Measurements from ENCODE around the gene LRRC56. TPM values are rescaled to one million over a fixed set of nuclear protein-coding genes. Genes with fewer than 3 reads are reported as not detected.

Gene LRRC56
- total RNA-seq, 2 experiments from 2014 or later: 2.4 TPM

DNA sequence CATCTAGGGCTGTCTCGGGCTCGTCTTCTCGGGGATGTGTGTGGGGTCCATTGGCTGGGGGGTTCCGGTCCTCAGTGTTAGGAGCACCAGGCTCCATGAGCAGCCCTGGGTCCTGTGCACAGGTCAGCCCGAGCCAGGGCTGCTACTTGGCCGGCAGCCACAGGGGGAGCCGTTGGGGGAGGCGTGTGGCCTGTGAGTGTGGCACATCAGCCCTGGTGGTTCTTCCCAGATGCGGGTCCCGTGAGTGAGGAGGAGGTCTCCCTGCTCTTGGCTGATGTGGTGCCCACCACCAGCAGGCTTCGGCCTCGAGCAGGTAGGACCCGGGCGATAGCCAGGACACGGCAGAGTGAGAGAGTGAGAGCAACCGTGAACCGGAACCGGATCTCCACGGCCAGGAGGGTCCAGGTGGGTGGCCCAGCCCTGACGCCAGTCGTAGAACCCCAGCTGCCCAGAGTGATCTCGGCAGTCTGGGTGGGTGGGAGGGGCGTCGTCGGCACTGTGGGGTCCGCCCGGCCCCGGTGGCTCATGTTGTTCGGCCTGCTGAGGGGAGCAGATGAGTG, 59.9 kb downstream of the LRRC56 start:
- Mint-ChIP-seq H3K27ac (peak overlapping the region; percentile 31), H3K4me3 (no peak overlapping the region), H3K9me3 (no peaks in the 10 kb centered on the region), H3K27me3 (no peaks in the 10 kb centered on the region), H3K36me3 (ENCODE audit: low read depth) (peaks cover 84% of the 10 kb centered on the region), H3K4me1 (ENCODE audit: low read depth) (no peaks in the 10 kb centered on the region)
- Histone ChIP-seq H3K4me3 (ENCODE audit: low read length) (no peak overlapping the region), H3K27ac (ENCODE audit: low read depth in 1 of 2, low read length in 2 of 2) (no peak overlapping the region), H3K9me3 (ENCODE audit: control insufficient read depth in 1 of 2, insufficient read depth in 1 of 2, low read length in 2 of 2) (no peaks in the 10 kb centered on the region), H3K4me1 (ENCODE audit: insufficient read depth, low read length) (peaks cover 7% of the 10 kb centered on the region), H3K27me3 (ENCODE audit: control insufficient read depth in 1 of 2, insufficient read depth in 2 of 2, low read length in 2 of 2) (no peaks in the 10 kb centered on the region), H3K36me3 (ENCODE audit: insufficient read depth, low read length) (peaks cover 87% of the 10 kb centered on the region)
- ChIA-PET POLR2A (no interaction called here), CTCF (no interaction called here)
- intact Hi-C loops (cut with DNase I, micrococcal nuclease): no loop called here
- TF ChIP-seq, protein P1, sequence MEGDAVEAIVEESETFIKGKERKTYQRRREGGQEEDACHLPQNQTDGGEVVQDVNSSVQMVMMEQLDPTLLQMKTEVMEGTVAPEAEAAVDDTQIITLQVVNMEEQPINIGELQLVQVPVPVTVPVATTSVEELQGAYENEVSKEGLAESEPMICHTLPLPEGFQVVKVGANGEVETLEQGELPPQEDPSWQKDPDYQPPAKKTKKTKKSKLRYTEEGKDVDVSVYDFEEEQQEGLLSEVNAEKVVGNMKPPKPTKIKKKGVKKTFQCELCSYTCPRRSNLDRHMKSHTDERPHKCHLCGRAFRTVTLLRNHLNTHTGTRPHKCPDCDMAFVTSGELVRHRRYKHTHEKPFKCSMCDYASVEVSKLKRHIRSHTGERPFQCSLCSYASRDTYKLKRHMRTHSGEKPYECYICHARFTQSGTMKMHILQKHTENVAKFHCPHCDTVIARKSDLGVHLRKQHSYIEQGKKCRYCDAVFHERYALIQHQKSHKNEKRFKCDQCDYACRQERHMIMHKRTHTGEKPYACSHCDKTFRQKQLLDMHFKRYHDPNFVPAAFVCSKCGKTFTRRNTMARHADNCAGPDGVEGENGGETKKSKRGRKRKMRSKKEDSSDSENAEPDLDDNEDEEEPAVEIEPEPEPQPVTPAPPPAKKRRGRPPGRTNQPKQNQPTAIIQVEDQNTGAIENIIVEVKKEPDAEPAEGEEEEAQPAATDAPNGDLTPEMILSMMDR (IDR thresholded peaks at IDR 0.05): no peak
- no peak for ATAC-seq (ENCODE audit: poor library complexity)
- DNase-seq: peak in 1 of 14 experiments; percentile 29

DNA sequence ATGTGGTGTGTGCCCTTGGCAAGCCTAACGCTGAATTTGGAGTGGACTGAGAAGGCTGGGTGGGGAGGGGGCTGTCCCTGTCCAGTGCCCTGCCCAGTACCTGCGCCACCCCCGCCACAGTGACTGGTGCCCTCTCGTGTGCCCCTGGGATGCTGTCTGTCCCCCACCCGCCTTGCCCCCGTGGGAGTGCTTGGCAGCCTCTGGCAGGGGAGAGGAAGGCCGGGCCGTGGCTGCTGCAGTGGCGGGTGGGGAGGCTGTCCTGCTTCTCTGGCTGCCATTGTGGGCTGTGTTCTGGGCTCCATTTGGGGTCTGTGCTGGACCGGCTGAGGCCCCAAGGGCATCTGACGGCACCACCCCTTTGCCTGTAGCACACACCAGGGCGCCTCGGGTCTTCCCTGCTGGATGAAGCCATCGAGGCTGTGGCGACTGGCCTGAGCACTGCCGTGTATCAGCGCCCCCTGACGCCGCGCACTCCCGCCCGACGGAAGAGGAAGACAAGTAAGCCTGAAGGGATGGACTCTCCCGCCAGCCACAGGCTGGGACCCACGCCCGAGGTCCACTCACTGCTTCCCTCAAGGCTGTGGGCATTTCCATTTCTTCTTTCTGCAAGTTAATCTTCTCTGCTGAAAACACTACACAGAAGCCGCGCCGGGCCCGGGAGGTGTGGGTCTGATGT, 60.8 kb downstream of the LRRC56 start:
- DNase-seq: peak in 1 of 14 experiments; percentile 16
- peaks cover 7% of the 10 kb centered on the region for H3K4me1 ChIP-seq (ENCODE audit: insufficient read depth, low read length)
- Mint-ChIP-seq H3K36me3 (ENCODE audit: low read depth) (peaks cover 80% of the 10 kb centered on the region), H3K9me3 (no peaks in the 10 kb centered on the region), H3K27ac (no peak overlapping the region), H3K4me1 (ENCODE audit: low read depth) (no peaks in the 10 kb centered on the region), H3K4me3 (no peak overlapping the region), H3K27me3 (no peaks in the 10 kb centered on the region)
- ATAC-seq (ENCODE audit: poor library complexity): no peak
- no peaks in the 10 kb centered on the region for H3K9me3 ChIP-seq (ENCODE audit: control insufficient read depth in 1 of 2, insufficient read depth in 1 of 2, low read length in 2 of 2)
- no peak overlapping the region for H3K4me3 ChIP-seq (ENCODE audit: low read length)
- TF ChIP-seq, protein P1 (IDR thresholded peaks at IDR 0.05): no peak
- intact Hi-C loops (cut with DNase I, micrococcal nuclease): no loop called here
- peaks cover 82% of the 10 kb centered on the region for H3K36me3 ChIP-seq (ENCODE audit: insufficient read depth, low read length)
- POLR2A ChIA-PET: no interaction called here
- CTCF ChIA-PET: no interaction called here
- no peaks in the 10 kb centered on the region for H3K27me3 ChIP-seq (ENCODE audit: control insufficient read depth in 1 of 2, insufficient read depth in 2 of 2, low read length in 2 of 2)
- no peak overlapping the region for H3K27ac ChIP-seq (ENCODE audit: low read depth in 1 of 2, low read length in 2 of 2)

DNA sequence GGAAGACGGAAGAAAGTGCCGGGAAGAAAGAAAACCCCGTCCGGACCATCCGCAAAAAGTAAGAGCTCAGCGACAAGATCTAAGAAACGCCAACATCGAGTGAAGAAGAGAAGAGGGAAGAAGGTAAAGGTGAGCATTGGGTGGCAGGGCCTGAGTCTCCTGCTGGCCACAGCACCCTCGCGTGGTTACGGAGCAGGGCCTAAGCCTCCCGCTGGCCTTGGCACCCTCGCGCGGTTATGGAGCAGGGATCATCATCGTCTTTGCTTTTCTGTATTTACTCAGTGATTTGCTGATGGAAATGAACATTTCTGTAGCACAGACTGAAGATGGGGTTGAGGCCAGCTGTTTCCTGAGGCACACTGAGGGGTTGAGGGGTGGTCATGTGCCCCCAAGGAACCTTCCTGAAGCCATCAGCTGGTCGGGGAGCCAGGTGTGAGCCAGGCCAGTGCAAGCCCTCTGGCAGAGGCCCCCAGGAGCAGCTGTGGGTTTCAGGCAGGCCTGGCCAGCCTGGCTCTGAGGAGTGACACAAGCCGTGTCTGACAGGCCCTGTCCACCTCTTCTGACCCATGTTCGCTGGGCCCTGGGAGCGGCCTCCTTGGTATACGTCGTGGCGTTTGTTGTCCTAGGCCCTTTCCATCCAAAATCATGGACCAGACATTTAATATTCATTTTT, 64.4 kb downstream of the LRRC56 start:
- ChIA-PET CTCF (no interaction called here), POLR2A (interaction anchor here (0.9 to 1.4 kb wide), 3 partner anchors 13 to 33 kb away, joined by 3 read pairs; partner anchors contain the start of gene PHRF1)
- Histone ChIP-seq H3K27ac (ENCODE audit: low read depth in 1 of 2, low read length in 2 of 2) (no peak overlapping the region), H3K36me3 (ENCODE audit: insufficient read depth, low read length) (peaks cover 84% of the 10 kb centered on the region), H3K4me1 (ENCODE audit: insufficient read depth, low read length) (no peaks in the 10 kb centered on the region), H3K27me3 (ENCODE audit: control insufficient read depth in 1 of 2, insufficient read depth in 2 of 2, low read length in 2 of 2) (no peaks in the 10 kb centered on the region), H3K4me3 (ENCODE audit: low read length) (no peak overlapping the region), H3K9me3 (ENCODE audit: control insufficient read depth in 1 of 2, insufficient read depth in 1 of 2, low read length in 2 of 2) (no peaks in the 10 kb centered on the region)
- Mint-ChIP-seq H3K27me3 (no peaks in the 10 kb centered on the region), H3K4me3 (no peak overlapping the region), H3K27ac (no peak overlapping the region), H3K36me3 (ENCODE audit: low read depth) (peaks cover 66% of the 10 kb centered on the region), H3K4me1 (ENCODE audit: low read depth) (no peaks in the 10 kb centered on the region), H3K9me3 (no peaks in the 10 kb centered on the region)
- DNase-seq: no peak
- TF ChIP-seq, protein P1 (IDR thresholded peaks at IDR 0.05): no peak
- ATAC-seq (ENCODE audit: poor library complexity): no peak
- intact Hi-C loops (cut with DNase I, micrococcal nuclease): no loop called here

Data from CD4-positive, alpha-beta T cell (primary cell).